DND-41 (cell line): ENCODE measurements around the gene NFASC.

Experiments
- CTCF ChIP-seq: IDR thresholded peaks from 2 replicates; pipeline ENCODE4 v1.5.1; 2012; ENCODE audit warnings: borderline replicate concordance, low read length, moderate library complexity, mild to moderate bottlenecking; ENCODE audit not compliant: poor library complexity, severe bottlenecking; ENCODE audit errors: extremely low read depth
- EZH2 ChIP-seq: IDR thresholded peaks from 3 replicates; pipeline ENCODE4 v1.6.1; 2012; ENCODE audit warnings: borderline replicate concordance, low read depth, mild to moderate bottlenecking, moderate library complexity, low read length, inconsistent platforms; ENCODE audit not compliant: severe bottlenecking

- TF ChIP-seq CTCF (peak; percentile 95), EZH2 (no peak)
Measured at GRCh38 chr1:204989266-204990058, 118.8 kb downstream of the NFASC start.
